HUDEP-2 (cell line): ENCODE data around the gene PKP4.
A peak's percentile ranks its signal among the peaks of the same experiment; 100 is the strongest.

Source experiments
- DNase-seq, 76 experiments: peaks; one replicate each; lab custom pipeline; 2025; ENCODE audit not compliant: unreplicated experiment in 76 of 76; lab: John Stamatoyannopoulos, UW

PKP4 gene

GRCh38 chr2:158530829-158531228, 74.1 kb downstream of the PKP4 start:
- DNase-seq = no peak

DNA sequence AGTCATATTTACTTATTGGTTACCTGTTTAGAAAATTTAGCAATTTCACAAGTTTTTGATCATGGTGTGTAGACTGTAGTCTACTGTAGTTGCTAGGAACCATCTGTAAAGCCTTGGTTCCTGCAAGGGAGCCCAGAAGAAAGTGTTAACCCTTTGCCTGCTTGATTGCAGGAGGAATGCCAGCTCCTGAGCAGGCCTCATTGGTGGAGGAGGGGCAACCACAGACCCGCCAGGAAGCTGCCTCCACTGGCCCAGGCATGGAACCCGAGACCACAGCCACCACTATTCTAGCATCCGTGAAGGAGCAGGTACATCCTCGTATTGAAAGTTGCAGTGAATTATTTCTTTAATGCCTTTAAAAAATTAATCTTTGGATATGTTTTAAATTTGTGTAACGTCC, 76.3 kb downstream of the PKP4 start:
- DNase-seq = no peak

DNA sequence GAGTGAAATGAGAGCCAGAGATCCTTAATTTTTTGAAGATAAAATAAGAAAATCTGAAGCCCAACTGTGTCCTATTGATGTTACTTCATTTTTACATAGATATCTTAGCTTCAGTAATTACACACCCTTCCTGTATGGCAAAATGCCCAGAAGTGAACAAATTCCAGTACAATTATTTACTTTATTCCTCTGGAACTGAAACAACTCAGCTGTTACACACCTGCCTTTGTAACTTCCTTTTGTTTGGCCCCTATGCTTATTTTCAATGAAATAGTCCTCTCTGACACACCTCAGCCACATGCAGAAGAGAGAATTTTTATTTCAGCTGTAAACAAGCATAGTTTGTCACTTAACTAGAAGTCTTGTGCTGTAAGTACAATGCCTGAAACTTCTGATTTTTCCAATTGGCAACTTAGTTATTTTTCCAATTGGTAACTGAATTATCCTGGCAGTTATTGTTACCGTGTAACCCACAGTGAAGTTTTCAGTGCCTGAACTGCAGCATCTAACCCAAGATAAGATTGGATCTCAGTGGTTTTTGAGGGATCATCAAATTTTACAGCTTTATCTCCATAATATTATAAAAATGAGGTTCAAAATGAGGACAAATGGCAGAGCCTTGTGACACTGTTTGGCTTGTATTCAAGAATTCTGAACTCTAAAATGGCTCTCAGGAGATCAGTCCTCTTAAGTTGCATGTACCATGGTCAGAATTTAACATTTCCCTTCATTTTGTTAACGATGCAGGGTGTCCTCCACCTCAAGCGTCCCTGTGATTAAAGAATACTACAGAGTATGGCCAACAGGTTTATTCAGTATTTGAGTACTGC, 82.6 kb downstream of the PKP4 start:
- DNase-seq = peak in 18 of 76 experiments; percentile 2 to 47 (median 18)

GRCh38 chr2:158542577-158542976, 85.8 kb downstream of the PKP4 start:
- DNase-seq = no peak

DNA sequence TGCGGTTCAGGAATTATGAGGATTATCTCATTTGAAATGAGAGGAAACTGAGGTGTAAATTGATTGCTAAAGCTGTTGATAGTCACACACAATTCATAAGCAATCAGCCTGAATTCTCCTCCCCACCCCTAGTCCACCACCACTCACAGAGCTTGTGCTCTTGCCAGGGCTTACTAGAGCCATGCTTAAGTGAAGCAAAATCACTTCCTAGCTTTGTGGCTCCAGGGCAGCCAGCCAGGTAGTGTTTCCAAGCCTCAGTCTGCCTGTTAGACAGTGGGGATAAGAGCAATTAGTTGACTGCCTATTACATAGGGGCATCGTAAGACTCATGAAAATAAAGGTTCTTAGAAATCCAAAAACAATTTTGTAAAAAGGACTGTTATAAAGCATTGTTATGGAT, 87.2 kb downstream of the PKP4 start:
- no peak for DNase-seq

DNA sequence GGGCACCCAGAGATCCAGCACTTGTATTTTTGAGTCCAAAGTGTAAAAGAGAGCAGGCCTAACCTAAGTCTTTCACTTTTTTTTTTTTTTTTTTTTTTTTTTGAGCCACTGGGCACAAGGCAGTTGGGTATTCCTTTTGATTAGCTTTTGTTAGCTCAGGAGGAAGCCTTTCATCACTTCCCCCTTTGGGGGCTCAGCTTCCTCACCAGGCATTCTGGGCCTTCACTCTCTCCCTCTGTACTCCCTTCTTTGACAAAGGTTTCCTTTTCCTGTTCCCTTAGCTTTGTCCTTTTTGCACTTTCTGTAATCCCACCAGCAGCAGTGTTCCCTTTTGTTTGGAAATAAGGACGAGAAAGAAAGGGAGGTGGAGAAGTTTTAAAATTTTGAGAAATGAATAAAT, 88.2 kb downstream of the PKP4 start:
- no peak for DNase-seq

GRCh38 chr2:158546412-158547144, 89.8 kb downstream of the PKP4 start:
- no peak for DNase-seq

- no peak for DNase-seq
These were observed 96.5 kb downstream of the PKP4 start for GRCh38 chr2:158553257-158553656.

DNA sequence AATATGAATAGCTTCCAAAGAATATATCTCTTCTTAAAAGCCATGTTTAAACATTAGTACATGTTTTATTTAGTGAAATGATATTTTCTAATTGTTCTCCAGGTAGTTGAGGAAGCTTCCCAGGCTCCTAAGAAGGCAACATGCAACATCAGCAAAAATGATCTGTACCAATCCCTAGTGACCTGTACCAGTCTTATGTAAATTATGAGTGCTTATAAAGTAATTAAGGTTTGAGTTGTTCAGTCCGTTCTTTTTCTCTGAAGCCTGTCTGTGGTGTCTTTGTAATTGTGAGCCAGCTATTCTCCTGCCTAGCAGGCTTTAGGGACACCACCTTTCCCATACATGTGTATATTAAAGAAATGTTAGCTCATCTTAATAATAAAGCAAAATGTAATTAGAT, 98.2 kb downstream of the PKP4 start:
- DNase-seq = no peak

DNA sequence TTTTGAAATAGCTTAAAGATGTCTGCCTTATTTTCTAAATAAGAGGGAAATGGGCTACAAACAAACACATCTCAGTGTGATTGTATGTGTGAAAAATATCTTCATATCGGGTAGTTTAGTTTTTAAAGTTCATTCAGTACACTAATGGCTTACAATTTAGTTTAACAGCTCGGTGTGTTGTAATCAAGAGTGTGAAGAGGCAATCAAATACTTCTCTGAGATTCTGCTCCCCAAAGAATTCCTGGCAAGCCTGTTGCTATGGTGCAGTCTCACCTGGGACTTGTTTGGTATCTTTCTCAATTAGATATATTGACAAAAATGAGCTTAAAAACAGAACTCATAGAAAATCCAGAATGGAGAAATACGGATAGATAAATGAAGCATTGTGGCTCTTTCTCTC, 99.4 kb downstream of the PKP4 start:
- DNase-seq = no peak

- DNase-seq = no peak
These were observed 101.0 kb downstream of the PKP4 start for GRCh38 chr2:158557752-158558151.

DNA sequence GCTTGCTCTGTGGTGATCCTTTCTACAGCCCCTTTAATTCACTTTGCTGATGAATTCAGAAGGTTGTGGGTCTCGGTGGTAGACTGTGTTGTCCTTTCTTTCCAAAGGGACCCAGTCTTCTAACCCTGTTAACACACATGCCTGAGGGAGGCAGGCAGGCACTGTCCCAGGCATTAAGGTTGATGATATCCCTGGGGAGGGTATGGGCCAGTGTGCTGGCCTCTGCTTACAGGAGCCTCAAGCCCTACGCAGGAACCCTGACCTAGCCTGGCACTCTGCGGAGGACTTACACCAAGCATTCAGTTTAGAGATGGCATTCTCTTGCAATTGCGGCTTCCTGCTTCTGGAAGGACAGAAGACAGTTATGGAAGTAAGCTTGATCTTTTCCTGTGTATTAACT, 102.5 kb downstream of the PKP4 start:
- DNase-seq = no peak

DNA sequence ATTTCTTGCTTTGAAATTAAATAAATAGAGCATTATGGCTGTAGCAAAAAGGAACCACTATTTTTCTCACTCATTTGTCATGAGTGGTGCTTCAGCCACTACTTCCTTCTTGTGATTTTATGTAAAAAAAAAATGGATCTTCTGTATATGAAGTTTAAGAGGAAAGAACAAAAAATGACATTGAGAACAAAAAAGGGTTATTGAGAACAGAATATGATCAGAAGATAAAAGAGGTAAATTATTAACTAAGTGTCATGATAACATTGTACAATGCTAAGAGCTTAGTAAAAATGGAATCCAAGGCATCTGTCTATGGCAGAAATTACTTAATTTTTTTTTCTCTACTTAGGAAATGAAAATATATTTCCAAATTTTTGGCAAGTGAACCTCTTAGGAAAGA, 103.5 kb downstream of the PKP4 start:
- no peak for DNase-seq

DNA sequence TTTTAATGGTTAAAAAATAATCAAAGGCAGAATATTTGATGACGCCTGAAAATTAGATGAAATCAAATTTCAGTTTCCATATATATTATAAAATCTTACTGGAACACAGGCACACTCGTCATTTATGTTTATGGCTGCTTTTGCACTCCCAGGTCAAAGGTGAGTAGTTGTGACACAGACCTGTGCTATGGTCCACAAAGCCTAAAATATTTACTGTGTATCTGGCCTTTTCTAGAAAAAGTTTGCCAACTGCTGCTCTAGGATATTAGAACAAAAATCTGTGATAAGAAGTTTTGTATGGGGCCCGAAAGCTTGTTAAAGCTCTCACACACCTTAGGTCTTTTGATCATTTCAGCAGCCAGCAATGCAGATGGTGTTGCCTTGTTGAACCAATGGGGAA, 104.3 kb downstream of the PKP4 start:
- DNase-seq = no peak

DNA sequence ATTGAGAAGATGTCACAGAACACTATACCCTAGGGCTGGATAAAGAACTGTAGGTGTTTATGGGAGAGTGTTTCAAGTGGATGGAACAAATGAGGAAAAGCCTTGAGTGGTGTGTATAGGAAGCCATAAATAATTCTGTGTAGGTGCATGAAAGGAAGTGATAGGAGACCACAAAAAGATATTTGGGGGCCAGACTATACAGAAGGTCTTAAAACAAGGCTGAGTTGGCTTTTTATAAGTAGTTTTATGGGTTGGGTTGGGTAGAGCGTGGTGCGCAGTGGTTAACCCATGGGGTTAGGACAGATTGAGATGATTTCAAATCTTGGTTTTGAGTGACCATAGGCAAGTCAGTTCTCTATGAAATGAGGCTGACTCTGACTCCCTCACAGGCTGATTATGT, 110.5 kb downstream of the PKP4 start:
- DNase-seq = no peak

DNA sequence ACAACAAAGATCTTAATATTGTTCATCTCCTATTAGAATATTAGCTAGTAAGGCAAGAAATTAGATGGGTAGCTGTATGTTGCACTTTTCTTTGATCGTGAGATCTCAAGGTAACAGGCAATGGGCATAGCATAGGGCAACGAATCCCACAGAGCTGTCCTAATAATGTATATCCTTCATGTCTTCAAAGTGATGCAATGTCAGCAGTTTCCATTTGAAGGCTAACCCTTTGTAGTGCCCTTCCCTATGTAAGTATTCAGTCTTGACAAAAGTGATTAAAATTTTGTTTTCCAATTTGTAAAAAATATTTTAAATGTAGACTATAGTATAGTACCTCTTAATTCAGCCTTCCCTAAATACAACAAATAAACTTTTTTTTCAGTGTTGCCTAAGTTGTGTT, 112.5 kb downstream of the PKP4 start:
- DNase-seq = no peak

DNA sequence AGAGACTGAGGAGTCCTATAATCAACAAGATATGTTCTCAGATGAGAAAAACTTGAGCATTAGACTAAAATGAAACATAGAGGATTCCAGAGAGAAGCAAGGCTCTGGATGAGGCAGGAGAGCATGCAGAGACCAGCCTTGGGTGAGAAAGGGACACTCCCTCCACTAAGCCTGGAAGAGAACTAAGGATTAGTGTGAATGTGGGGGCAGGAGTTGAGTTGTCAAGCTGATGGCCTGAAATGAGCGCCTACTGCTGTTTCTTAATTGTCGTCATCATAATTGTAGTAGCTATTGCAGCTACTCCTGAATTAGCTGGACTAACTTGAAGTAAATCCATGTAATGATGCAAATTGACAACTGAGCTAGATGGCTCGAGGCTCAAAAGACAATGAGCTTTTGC, 114.1 kb downstream of the PKP4 start:
- DNase-seq = no peak

- DNase-seq = no peak
These were observed 117.0 kb downstream of the PKP4 start for GRCh38 chr2:158573739-158574138.

DNA sequence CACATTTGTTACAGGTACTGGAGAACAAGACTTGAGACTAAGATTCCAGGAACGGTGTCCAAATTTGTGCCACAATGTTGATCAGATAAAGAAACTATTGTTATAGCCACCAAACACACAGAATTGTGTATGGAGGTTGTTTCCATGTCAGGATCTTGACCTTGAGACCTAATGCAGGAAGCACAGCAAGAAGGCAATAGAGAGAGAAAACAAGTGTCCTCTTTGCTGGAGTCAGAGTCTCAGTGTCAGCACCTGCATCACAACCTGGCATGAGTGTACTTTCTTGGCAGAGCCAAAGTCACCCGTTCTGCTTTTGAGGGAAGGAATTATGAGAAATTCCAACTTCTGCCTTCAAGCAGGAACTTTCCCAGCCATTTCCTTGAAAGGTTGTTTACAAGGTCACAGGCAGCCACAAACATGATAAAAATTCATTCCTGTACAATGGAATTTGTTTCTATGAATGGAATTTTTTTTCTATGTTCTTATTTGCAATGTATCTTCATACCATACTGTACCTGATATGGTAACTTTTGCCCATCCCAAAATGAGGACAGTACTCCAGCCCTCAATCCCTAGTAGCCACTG, 118.4 kb downstream of the PKP4 start:
- DNase-seq = no peak

- DNase-seq = no peak
These were observed 120.4 kb downstream of the PKP4 start for GRCh38 chr2:158577141-158577540.

GRCh38 chr2:158578703-158579330, 122.1 kb downstream of the PKP4 start:
- no peak for DNase-seq
